ENCODE measurements around the gene RABL6. TPM values are rescaled to one million over a fixed set of nuclear protein-coding genes. Genes with fewer than 3 reads are reported as not detected.
"Not testable (repeated sequence)": the region's sequence is repeated elsewhere in the genome, so short reads cannot be mapped to it uniquely, and the experiment has no call there.

The RABL6 gene
- total RNA-seq, 1 donor from 2014 or later = 68.2 TPM

DNA sequence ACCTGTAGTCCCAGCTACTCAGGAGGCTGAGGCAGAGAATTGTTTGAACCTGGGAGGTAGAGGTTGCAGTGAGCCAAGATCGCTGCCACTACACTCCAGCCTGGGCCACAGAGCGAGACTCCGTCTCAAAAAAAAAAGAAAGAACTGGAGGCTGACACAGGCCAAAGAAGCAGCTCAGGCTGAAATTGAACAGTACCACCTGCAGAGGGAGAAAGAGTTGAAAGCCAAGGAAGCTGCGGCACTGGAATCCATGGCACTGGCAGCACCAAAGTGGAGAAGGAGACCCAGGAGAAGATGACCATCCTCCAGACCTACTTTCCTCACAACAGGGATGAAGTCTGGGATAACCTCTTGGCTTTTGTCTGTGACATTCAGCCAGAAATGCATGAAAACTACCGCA, 27.9 kb upstream of the RABL6 start:
- intact Hi-C loops (cut with DNase I) = no loop called here
- H3K27ac ChIP-seq = no peak overlapping the region
- H3K4me1 ChIP-seq = no peaks in the 10 kb centered on the region
- TF ChIP-seq, protein P1, sequence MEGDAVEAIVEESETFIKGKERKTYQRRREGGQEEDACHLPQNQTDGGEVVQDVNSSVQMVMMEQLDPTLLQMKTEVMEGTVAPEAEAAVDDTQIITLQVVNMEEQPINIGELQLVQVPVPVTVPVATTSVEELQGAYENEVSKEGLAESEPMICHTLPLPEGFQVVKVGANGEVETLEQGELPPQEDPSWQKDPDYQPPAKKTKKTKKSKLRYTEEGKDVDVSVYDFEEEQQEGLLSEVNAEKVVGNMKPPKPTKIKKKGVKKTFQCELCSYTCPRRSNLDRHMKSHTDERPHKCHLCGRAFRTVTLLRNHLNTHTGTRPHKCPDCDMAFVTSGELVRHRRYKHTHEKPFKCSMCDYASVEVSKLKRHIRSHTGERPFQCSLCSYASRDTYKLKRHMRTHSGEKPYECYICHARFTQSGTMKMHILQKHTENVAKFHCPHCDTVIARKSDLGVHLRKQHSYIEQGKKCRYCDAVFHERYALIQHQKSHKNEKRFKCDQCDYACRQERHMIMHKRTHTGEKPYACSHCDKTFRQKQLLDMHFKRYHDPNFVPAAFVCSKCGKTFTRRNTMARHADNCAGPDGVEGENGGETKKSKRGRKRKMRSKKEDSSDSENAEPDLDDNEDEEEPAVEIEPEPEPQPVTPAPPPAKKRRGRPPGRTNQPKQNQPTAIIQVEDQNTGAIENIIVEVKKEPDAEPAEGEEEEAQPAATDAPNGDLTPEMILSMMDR (IDR thresholded peaks at IDR 0.05) = no peak
- H3K9me3 ChIP-seq = no peaks in the 10 kb centered on the region
- ATAC-seq = no peak
- DNase-seq = no peak
- no peak overlapping the region for H3K4me3 ChIP-seq
- no peaks in the 10 kb centered on the region for H3K27me3 ChIP-seq
- H3K36me3 ChIP-seq = no peaks in the 10 kb centered on the region

DNA sequence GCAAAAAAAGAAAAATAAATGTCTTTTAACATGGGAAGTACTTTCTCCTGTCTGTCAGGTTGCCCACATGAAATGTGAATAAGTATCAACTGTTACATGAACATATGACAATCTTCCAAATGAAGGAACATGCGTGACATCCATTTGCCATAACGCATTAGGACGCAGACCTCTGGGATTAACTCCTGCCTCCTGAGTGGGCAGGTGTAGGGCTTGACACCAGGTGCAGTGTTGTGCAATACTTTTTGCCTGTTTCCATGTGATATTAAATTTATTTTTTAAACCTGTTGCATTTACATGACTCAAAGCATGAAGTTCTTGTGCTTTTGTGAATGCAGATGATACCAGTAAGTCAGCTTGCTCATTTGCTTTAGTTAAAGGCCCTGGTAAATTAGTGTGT, 25.3 kb upstream of the RABL6 start:
- ATAC-seq = no peak
- intact Hi-C loops (cut with DNase I) = no loop called here
- H3K9me3 ChIP-seq = no peaks in the 10 kb centered on the region
- peaks cover under 1% of the 10 kb centered on the region for H3K4me1 ChIP-seq
- DNase-seq = no peak
- TF ChIP-seq, protein P1 (IDR thresholded peaks at IDR 0.05) = no peak
- no peak overlapping the region for H3K27ac ChIP-seq
- H3K4me3 ChIP-seq = no peak overlapping the region
- H3K36me3 ChIP-seq = no peaks in the 10 kb centered on the region
- no peaks in the 10 kb centered on the region for H3K27me3 ChIP-seq

- no peaks in the 10 kb centered on the region for H3K36me3 ChIP-seq
- no peaks in the 10 kb centered on the region for H3K9me3 ChIP-seq
- ATAC-seq (no peak), DNase-seq (no peak)
- intact Hi-C loops (cut with DNase I) = no loop called here
- no peaks in the 10 kb centered on the region for H3K27me3 ChIP-seq
- TF ChIP-seq, protein P1 (IDR thresholded peaks at IDR 0.05) = peak; percentile 60
- peaks cover 6% of the 10 kb centered on the region for H3K4me1 ChIP-seq
- H3K4me3 ChIP-seq = no peak overlapping the region
- no peak overlapping the region for H3K27ac ChIP-seq
Observed at GRCh38 chr9:136784249-136784996, 23.3 kb upstream of the RABL6 start.

GRCh38 chr9:136784997-136785361, 22.8 kb upstream of the RABL6 start:
- Histone ChIP-seq H3K27ac (no peak overlapping the region), H3K4me3 (no peak overlapping the region), H3K36me3 (no peaks in the 10 kb centered on the region), H3K27me3 (no peaks in the 10 kb centered on the region), H3K9me3 (no peaks in the 10 kb centered on the region), H3K4me1 (peaks cover 6% of the 10 kb centered on the region)
- peak; percentile 13 for ATAC-seq
- intact Hi-C loops (cut with DNase I) = loop anchor here (5.0 kb wide), 1 partner anchor 247 kb away; the partner anchor contains the start of gene FUT7
- no peak for DNase-seq
- TF ChIP-seq, protein P1 (IDR thresholded peaks at IDR 0.05) = no peak

GRCh38 chr9:136785565-136786355, 22.0 kb upstream of the RABL6 start:
- intact Hi-C loops (cut with DNase I) = loop anchor here (5.0 kb wide), 1 partner anchor 247 kb away; the partner anchor contains the start of gene FUT7
- not testable (repeated sequence) for H3K27me3 ChIP-seq, H3K36me3 ChIP-seq, ATAC-seq, DNase-seq, H3K27ac ChIP-seq, H3K9me3 ChIP-seq, H3K4me3 ChIP-seq
- H3K4me1 ChIP-seq = peaks cover 11% of the 10 kb centered on the region

DNA sequence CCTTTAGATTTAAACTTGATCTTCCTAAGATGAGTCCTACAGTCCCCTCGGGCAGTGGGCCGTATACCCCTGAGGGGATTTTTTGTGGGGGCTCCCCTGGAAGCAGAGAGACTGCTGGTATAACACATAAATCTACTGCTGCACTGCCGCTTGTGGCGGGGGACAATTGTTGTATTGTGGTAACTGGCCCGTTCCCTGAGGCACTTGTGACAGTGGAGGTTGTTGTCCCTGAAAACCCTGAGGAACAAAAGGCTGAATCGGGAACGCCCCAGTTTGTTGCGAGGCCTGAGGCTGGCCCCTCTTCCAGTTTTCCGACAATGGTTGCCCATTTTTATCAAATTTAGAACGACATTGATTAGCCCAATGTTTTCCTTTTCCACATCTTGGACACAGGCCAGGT, 21.3 kb upstream of the RABL6 start:
- no peaks in the 10 kb centered on the region for H3K9me3 ChIP-seq
- TF ChIP-seq, protein P1 (IDR thresholded peaks at IDR 0.05) = no peak
- ATAC-seq (no peak), DNase-seq (peak; percentile 50)
- peaks cover 11% of the 10 kb centered on the region for H3K4me1 ChIP-seq
- H3K27me3 ChIP-seq = no peaks in the 10 kb centered on the region
- no peak overlapping the region for H3K4me3 ChIP-seq
- H3K36me3 ChIP-seq = no peaks in the 10 kb centered on the region
- intact Hi-C loops (cut with DNase I) = loop anchor here (5.0 kb wide), 1 partner anchor 246 kb away; the partner anchor contains the start of gene FUT7
- H3K27ac ChIP-seq = no peak overlapping the region

DNA sequence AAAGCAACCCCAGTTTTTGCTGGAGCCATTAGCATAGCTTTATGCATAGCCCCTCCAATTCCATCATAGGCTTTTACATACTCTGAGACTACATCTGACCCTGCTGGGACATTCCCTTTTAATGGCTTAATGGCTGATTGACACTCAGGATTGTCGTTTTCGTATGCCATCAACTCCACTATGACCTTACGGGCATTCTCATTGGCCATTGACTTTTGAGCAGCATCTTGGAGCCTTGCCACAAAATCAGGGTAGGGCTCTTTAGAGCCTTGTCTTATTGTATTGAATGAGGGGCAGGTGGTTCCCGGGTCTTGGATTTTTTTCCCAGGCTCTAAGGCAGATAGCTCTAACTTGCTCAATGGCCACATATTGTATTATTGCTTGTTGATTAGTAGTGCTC, 20.8 kb upstream of the RABL6 start:
- H3K27me3 ChIP-seq, ATAC-seq, H3K9me3 ChIP-seq, H3K27ac ChIP-seq, DNase-seq, H3K4me3 ChIP-seq, H3K36me3 ChIP-seq: not testable (repeated sequence)
- H3K4me1 ChIP-seq = peaks cover 17% of the 10 kb centered on the region
- intact Hi-C loops (cut with DNase I) = loop anchor here (5.0 kb wide), 1 partner anchor 245 kb away; the partner anchor contains the start of gene FUT7

Data from upper lobe of right lung (tissue), 1 donor.